ENCODE measurements around the gene GON4L. TPM values are rescaled to one million over a fixed set of nuclear protein-coding genes. Genes with fewer than 3 reads are reported as not detected.

GON4L gene
- polyA plus RNA-seq, 1 of the 3 experiments (the other 2 are of a cell fraction), result 16.5 TPM

- H3K79me2 ChIP-seq (ENCODE audit: insufficient read depth), result peaks cover 7% of the 10 kb centered on the region
- TF ChIP-seq JUND (IDR thresholded peaks at IDR 0.05) (no peak), GATA2 (CRISPR knock-in tag; IDR thresholded peaks at IDR 0.05) (no peak), FOXM1 (IDR thresholded peaks at IDR 0.05; ENCODE audit: low read depth) (no peak), FOXJ3 (CRISPR knock-in tag; IDR thresholded peaks at IDR 0.05) (no peak), RXRA (IDR thresholded peaks at IDR 0.05; ENCODE audit: borderline replicate concordance, low read depth) (no peak), TCF12 (IDR thresholded peaks at IDR 0.05) (no peak), PBX3 (IDR thresholded peaks at IDR 0.05) (no peak), RAD21 (IDR thresholded peaks at IDR 0.05; ENCODE audit: low read length) (no peak), IRF3 (IDR thresholded peaks at IDR 0.05; ENCODE audit: low read depth, low read length) (no peak), TAF1 (IDR thresholded peaks at IDR 0.05; ENCODE audit: borderline replicate concordance, low read depth, low read length) (no peak), MAX (IDR thresholded peaks at IDR 0.05; ENCODE audit: low read depth) (no peak)
- TF ChIP-seq, protein P1, sequence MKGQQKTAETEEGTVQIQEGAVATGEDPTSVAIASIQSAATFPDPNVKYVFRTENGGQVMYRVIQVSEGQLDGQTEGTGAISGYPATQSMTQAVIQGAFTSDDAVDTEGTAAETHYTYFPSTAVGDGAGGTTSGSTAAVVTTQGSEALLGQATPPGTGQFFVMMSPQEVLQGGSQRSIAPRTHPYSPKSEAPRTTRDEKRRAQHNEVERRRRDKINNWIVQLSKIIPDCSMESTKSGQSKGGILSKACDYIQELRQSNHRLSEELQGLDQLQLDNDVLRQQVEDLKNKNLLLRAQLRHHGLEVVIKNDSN (IDR thresholded peaks at IDR 0.05; ENCODE audit: borderline replicate concordance, low read depth), result no peak
- TF ChIP-seq, protein P2, sequence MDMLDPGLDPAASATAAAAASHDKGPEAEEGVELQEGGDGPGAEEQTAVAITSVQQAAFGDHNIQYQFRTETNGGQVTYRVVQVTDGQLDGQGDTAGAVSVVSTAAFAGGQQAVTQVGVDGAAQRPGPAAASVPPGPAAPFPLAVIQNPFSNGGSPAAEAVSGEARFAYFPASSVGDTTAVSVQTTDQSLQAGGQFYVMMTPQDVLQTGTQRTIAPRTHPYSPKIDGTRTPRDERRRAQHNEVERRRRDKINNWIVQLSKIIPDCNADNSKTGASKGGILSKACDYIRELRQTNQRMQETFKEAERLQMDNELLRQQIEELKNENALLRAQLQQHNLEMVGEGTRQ (IDR thresholded peaks at IDR 0.05; ENCODE audit: borderline replicate concordance, low read depth, low read length), result no peak
- WGBS (ENCODE audit: low lambda C conversion rate), result 91% methylated on average over 2 of the region's 2 CpGs
- ChIA-PET POLR2A (no interaction called here), CTCF (interaction anchor here (1.4 kb wide), 1 partner anchor 32 kb away, joined by 3 read pairs; no protein-coding TSS in a partner anchor)
- H3F3A ChIP-seq (replicated peaks; ENCODE audit: insufficient read depth), result peaks cover 31% of the 10 kb centered on the region
- no peaks in the 10 kb centered on the region for H3K9me2 ChIP-seq
- H2AFZ ChIP-seq (ENCODE audit: low read depth), result no peak overlapping the region
- H3K9me3 ChIP-seq, result no peaks in the 10 kb centered on the region
- H3K27ac ChIP-seq (ENCODE audit: low read depth in 2 of 2, low read length in 1 of 2), result no peak overlapping the region
- H3K4me2 ChIP-seq, result no peak overlapping the region
- no peak overlapping the region for H3K4me3 ChIP-seq (ENCODE audit: low read depth in 2 of 2, low read length in 1 of 2)
- no peak overlapping the region for H3K9ac ChIP-seq
- H4K20me1 ChIP-seq (ENCODE audit: insufficient read depth), result no peaks in the 10 kb centered on the region
- peaks cover 0 to 3% of the 10 kb centered on the region in 2 experiments; a peak in 1 of 4 replicates for H3K4me1 ChIP-seq (ENCODE audit: control insufficient read depth in 1 of 2, insufficient read depth in 2 of 2, low read depth in 1 of 2, low read length in 1 of 2)
- peaks cover 49 to 60% of the 10 kb centered on the region in 2 experiments for H3K36me3 ChIP-seq (replicated peaks in 1 of 2; ENCODE audit: control insufficient read depth in 1 of 2, insufficient read depth in 2 of 2, low read length in 1 of 2)
- DNase-seq, result no peak
- no peaks in the 10 kb centered on the region for H3K27me3 ChIP-seq (ENCODE audit: insufficient read depth)
Observed at GRCh38 chr1:155760751-155761475, 96.1 kb downstream of the GON4L start.
